ENCODE results near the gene MERTK.

MERTK gene

DNA sequence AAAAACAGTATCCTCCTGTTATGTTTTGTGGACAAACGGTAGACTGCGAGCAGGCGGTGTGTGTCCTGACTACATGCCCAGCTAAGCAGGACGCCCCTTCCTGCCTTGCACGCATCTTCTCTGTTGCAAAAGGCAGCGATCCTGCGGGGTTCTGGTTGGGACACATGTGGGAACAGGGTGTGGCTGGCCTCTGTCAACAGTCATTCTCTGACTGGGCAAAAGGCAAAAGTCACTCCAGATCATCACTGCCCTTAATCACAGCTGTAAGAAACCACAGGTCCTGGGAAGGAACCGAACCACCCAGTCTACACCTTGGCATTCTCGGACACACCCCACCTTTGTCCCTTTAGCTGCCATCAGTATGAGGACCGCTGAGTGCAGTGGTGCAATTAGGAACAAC is 112.3 kb downstream of the MERTK start:
- Histone ChIP-seq H3K4me3 (ENCODE audit: low read depth, low read length) (no peak overlapping the region), H3K27me3 (ENCODE audit: control insufficient read depth, insufficient read depth, low read length) (no peaks in the 10 kb centered on the region), H3K4me1 (ENCODE audit: control insufficient read depth, insufficient read depth, low read length) (no peaks in the 10 kb centered on the region), H3K27ac (ENCODE audit: low read depth, low read length) (no peak overlapping the region), H3K9me3 (ENCODE audit: control insufficient read depth, insufficient read depth, low read length) (no peaks in the 10 kb centered on the region), H3K36me3 (ENCODE audit: control insufficient read depth, insufficient read depth, low read length) (peaks cover 12% of the 10 kb centered on the region; the same call in 1 of the 2 replicates), H3K9ac (ENCODE audit: low read depth, low read length) (no peak overlapping the region)

DNA sequence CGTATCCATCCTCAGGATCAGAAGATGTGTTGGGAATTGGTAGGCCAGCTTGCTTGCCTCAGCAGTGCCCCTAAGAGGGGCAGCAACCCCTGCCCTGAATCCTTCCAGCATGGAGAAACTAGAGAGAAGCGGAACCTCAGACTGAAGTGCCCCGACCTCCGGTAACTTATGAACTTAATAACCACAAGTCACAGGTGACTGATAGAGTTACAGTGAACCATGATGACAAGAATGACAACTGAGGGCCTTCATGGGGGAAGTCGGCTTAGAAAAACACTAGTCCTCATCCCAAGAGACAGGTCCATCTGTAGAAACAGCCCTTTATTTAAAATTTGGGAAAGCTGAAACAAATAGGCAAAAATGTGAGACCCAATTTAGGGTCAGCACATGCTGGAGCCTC is 114.1 kb downstream of the MERTK start:
- Histone ChIP-seq H3K36me3 (ENCODE audit: control insufficient read depth, insufficient read depth, low read length) (peaks cover 12% of the 10 kb centered on the region; the same call in 1 of the 2 replicates), H3K27ac (ENCODE audit: low read depth, low read length) (no peak overlapping the region), H3K27me3 (ENCODE audit: control insufficient read depth, insufficient read depth, low read length) (no peaks in the 10 kb centered on the region), H3K4me1 (ENCODE audit: control insufficient read depth, insufficient read depth, low read length) (no peaks in the 10 kb centered on the region), H3K9ac (ENCODE audit: low read depth, low read length) (no peak overlapping the region), H3K4me3 (ENCODE audit: low read depth, low read length) (no peak overlapping the region), H3K9me3 (ENCODE audit: control insufficient read depth, insufficient read depth, low read length) (no peaks in the 10 kb centered on the region)

DNA sequence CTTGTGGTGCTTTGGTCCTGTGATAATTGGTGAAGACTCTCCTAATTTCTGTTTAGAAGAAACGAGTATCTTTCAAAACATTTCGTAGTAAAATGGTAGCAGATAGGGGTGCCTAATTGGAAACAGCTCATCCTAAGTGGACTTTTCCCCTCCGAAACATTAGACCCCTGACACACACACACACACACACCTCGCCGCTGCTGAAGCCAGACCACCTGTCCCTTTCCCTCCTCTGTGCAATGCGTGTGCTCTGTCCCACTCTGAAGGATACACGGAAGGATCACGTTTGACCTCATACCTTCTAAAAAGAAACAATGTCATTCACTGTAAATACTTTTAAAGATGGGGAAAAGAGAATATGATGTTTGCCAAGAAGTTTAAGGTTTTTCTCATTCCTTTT is 120.4 kb downstream of the MERTK start:
- Histone ChIP-seq H3K9ac (ENCODE audit: low read depth, low read length) (no peak overlapping the region), H3K4me1 (ENCODE audit: control insufficient read depth, insufficient read depth, low read length) (0 out of 2 replicates have a peak, but pooled peaks cover 9% of the 10 kb centered on the region), H3K27ac (ENCODE audit: low read depth, low read length) (no peak overlapping the region), H3K9me3 (ENCODE audit: control insufficient read depth, insufficient read depth, low read length) (no peaks in the 10 kb centered on the region), H3K36me3 (ENCODE audit: control insufficient read depth, insufficient read depth, low read length) (no peaks in the 10 kb centered on the region), H3K27me3 (ENCODE audit: control insufficient read depth, insufficient read depth, low read length) (no peaks in the 10 kb centered on the region), H3K4me3 (ENCODE audit: low read depth, low read length) (no peak overlapping the region)

DNA sequence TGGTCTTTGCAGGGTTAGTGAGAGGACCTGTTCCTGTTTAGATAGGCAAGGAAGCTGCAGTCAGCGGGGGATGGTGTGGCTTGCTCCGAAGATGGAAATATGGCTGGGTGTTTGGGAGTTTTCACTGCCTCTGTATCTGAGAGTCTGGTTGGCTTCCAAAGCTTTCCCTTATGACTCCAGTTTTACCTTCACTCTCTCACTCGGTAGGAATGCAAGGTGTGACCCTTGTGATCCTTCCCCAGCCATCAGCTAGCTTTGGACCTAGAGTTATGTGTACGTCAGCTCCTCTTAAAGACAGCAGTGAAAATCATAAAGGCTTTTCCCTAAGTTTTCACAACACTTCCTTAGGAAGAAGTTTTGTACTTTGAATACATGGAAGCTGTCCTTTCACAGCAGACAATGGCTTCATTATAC is 121.2 kb downstream of the MERTK start:
- H3K4me3 ChIP-seq (ENCODE audit: low read depth, low read length): no peak overlapping the region
- H3K27ac ChIP-seq (ENCODE audit: low read depth, low read length): no peak overlapping the region
- H3K36me3 ChIP-seq (ENCODE audit: control insufficient read depth, insufficient read depth, low read length): no peaks in the 10 kb centered on the region
- 0 out of 2 replicates have a peak, but pooled peaks cover 9% of the 10 kb centered on the region for H3K4me1 ChIP-seq (ENCODE audit: control insufficient read depth, insufficient read depth, low read length)
- no peaks in the 10 kb centered on the region for H3K9me3 ChIP-seq (ENCODE audit: control insufficient read depth, insufficient read depth, low read length)
- no peak overlapping the region for H3K9ac ChIP-seq (ENCODE audit: low read depth, low read length)
- no peaks in the 10 kb centered on the region for H3K27me3 ChIP-seq (ENCODE audit: control insufficient read depth, insufficient read depth, low read length)

DNA sequence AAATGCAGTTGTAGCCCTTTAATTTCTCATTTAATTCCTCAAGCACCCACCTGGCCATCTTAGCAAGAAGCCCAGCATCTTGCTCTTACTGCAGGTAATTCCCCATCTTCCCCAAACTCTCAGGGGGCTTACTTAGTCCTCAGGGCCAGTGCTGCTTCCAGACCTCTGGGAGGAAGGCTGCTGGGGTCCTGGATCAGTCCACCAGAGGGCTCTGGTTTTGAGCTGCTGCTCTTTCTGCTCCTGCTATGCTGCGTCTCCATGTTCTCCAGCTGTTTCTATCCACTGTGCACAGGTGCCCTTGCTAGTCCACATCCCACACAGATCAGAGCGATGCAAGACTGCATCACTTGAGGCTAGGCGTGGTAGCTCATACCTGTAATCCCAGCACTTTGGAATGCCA is 122.2 kb downstream of the MERTK start:
- H3K27me3 ChIP-seq (ENCODE audit: control insufficient read depth, insufficient read depth, low read length): no peaks in the 10 kb centered on the region
- H3K4me3 ChIP-seq (ENCODE audit: low read depth, low read length): no peak overlapping the region
- H3K27ac ChIP-seq (ENCODE audit: low read depth, low read length): no peak overlapping the region
- 0 out of 2 replicates have a peak, but pooled peaks cover 9% of the 10 kb centered on the region for H3K4me1 ChIP-seq (ENCODE audit: control insufficient read depth, insufficient read depth, low read length)
- H3K9me3 ChIP-seq (ENCODE audit: control insufficient read depth, insufficient read depth, low read length): no peaks in the 10 kb centered on the region
- no peak overlapping the region for H3K9ac ChIP-seq (ENCODE audit: low read depth, low read length)
- H3K36me3 ChIP-seq (ENCODE audit: control insufficient read depth, insufficient read depth, low read length): no peaks in the 10 kb centered on the region

DNA sequence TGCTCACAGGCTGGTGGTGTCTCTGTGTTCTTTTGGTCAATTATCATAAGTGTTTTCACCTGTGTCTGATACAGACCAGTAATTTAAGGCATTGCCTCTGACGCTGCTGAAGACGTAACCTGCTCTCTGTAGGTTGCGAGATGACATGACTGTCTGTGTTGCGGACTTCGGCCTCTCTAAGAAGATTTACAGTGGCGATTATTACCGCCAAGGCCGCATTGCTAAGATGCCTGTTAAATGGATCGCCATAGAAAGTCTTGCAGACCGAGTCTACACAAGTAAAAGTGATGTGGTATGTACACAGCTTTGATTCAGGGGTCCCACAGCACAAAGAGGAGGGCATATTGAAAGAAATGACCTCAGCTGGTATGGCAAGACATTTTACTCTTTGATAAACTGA is 122.9 kb downstream of the MERTK start:
- no peaks in the 10 kb centered on the region for H3K9me3 ChIP-seq (ENCODE audit: control insufficient read depth, insufficient read depth, low read length)
- H3K27me3 ChIP-seq (ENCODE audit: control insufficient read depth, insufficient read depth, low read length): no peaks in the 10 kb centered on the region
- H3K9ac ChIP-seq (ENCODE audit: low read depth, low read length): no peak overlapping the region
- no peak overlapping the region for H3K27ac ChIP-seq (ENCODE audit: low read depth, low read length)
- H3K4me1 ChIP-seq (ENCODE audit: control insufficient read depth, insufficient read depth, low read length): 0 out of 2 replicates have a peak, but pooled peaks cover 9% of the 10 kb centered on the region
- H3K36me3 ChIP-seq (ENCODE audit: control insufficient read depth, insufficient read depth, low read length): no peaks in the 10 kb centered on the region
- H3K4me3 ChIP-seq (ENCODE audit: low read depth, low read length): no peak overlapping the region

DNA sequence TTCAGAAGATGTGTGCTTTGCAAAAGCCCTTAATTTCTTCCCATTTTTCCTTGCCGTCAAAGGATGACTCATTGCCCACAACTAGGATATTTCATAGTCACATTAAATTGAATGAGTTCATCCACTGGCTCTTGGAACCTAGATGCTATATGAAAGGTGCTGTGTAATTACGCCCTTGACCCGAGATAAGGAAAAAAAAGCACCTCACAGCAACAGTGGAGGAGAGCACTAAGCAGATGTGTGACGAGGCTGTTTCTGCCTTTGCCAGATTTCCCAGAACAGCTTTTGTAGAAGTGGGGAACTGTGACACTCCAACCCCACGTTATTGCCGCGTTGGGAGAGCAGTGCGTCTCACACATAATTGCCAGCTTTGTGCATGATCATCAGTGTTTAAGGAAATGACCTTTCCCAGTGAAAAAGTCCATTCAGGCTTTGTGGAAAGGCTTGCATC is 123.4 kb downstream of the MERTK start:
- 0 out of 2 replicates have a peak, but pooled peaks cover 9% of the 10 kb centered on the region for H3K4me1 ChIP-seq (ENCODE audit: control insufficient read depth, insufficient read depth, low read length)
- no peak overlapping the region for H3K27ac ChIP-seq (ENCODE audit: low read depth, low read length)
- no peak overlapping the region for H3K9ac ChIP-seq (ENCODE audit: low read depth, low read length)
- no peaks in the 10 kb centered on the region for H3K36me3 ChIP-seq (ENCODE audit: control insufficient read depth, insufficient read depth, low read length)
- no peaks in the 10 kb centered on the region for H3K9me3 ChIP-seq (ENCODE audit: control insufficient read depth, insufficient read depth, low read length)
- H3K27me3 ChIP-seq (ENCODE audit: control insufficient read depth, insufficient read depth, low read length): no peaks in the 10 kb centered on the region
- H3K4me3 ChIP-seq (ENCODE audit: low read depth, low read length): no peak overlapping the region

DNA sequence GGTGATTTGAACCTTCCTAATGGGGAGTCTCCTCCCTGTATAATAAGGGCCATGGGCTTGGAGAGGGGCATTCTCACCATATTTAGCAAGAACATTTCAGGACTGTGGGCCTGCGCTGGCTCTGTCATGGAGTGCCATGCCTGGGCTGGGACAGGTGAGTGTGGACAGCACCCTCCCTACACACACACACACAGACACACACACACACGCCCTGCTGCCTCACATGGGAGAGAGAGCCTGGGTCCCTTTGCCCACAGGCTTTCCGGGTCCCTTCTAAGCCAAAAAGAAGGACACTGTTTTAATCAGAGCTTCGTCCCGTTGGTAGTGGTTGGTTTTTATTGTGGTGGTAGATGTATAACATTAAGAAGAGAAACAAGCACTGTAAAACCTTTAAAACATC is 125.3 kb downstream of the MERTK start:
- 0 out of 2 replicates have a peak, but pooled peaks cover 9% of the 10 kb centered on the region for H3K4me1 ChIP-seq (ENCODE audit: control insufficient read depth, insufficient read depth, low read length)
- no peaks in the 10 kb centered on the region for H3K27me3 ChIP-seq (ENCODE audit: control insufficient read depth, insufficient read depth, low read length)
- H3K27ac ChIP-seq (ENCODE audit: low read depth, low read length): no peak overlapping the region
- H3K36me3 ChIP-seq (ENCODE audit: control insufficient read depth, insufficient read depth, low read length): no peaks in the 10 kb centered on the region
- no peaks in the 10 kb centered on the region for H3K9me3 ChIP-seq (ENCODE audit: control insufficient read depth, insufficient read depth, low read length)
- H3K4me3 ChIP-seq (ENCODE audit: low read depth, low read length): no peak overlapping the region
- no peak overlapping the region for H3K9ac ChIP-seq (ENCODE audit: low read depth, low read length)

DNA sequence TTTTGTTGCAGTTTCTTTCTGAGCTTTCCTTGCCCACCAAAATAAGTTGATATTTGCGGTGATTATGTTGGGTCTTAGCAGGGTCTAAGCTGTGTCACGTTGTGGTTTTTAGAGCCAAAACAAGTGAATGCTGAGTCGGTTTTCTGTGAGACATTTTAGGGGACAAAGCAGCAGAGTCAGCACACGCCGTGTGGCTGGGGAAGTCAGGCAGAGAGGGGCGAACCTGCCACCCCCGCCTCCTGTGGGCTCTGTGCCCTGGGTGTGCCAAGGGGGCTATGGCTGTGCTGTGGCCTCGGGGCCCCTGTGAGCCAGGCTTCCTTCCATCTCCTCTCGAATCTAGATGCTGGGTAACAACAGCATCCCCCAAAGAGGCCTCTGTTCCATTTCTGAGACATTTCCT is 125.8 kb downstream of the MERTK start:
- Histone ChIP-seq H3K4me1 (ENCODE audit: control insufficient read depth, insufficient read depth, low read length) (0 out of 2 replicates have a peak, but pooled peaks cover 7% of the 10 kb centered on the region), H3K9ac (ENCODE audit: low read depth, low read length) (no peak overlapping the region), H3K27me3 (ENCODE audit: control insufficient read depth, insufficient read depth, low read length) (no peaks in the 10 kb centered on the region), H3K4me3 (ENCODE audit: low read depth, low read length) (no peak overlapping the region), H3K36me3 (ENCODE audit: control insufficient read depth, insufficient read depth, low read length) (no peaks in the 10 kb centered on the region), H3K9me3 (ENCODE audit: control insufficient read depth, insufficient read depth, low read length) (no peaks in the 10 kb centered on the region), H3K27ac (ENCODE audit: low read depth, low read length) (no peak overlapping the region)

DNA sequence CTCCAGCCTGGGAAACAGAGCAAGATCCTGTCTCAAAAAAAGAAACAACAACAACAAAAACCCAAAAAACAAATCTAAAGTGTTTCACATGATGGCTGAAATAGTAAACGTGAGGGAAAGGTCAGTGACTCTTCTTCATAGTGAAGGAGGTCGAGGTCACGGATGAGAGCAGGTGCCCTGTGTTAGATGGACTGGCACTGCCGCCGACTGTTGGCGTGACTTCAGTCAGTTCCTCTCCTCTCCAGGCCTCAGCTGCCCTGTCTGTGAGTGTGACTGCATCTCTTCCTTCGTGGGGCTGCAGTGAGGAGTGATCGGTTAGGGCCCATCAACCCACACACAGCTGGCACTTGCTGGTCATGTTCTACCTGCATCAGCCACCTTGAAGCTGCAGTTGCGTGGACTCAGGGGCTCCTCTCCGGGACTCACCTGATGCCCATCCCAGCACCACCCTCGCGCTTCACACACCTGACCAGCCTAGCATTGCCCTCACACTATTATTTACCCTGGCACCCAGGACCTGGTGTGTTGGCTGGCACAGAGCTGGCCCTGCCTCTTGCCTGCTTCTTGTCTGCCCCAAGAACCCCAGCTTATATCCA is 126.6 kb downstream of the MERTK start:
- Histone ChIP-seq H3K9ac (ENCODE audit: low read depth, low read length) (no peak overlapping the region), H3K27ac (ENCODE audit: low read depth, low read length) (no peak overlapping the region), H3K36me3 (ENCODE audit: control insufficient read depth, insufficient read depth, low read length) (no peaks in the 10 kb centered on the region), H3K27me3 (ENCODE audit: control insufficient read depth, insufficient read depth, low read length) (no peaks in the 10 kb centered on the region), H3K9me3 (ENCODE audit: control insufficient read depth, insufficient read depth, low read length) (no peaks in the 10 kb centered on the region), H3K4me3 (ENCODE audit: low read depth, low read length) (no peak overlapping the region), H3K4me1 (ENCODE audit: control insufficient read depth, insufficient read depth, low read length) (no peaks in the 10 kb centered on the region)

DNA sequence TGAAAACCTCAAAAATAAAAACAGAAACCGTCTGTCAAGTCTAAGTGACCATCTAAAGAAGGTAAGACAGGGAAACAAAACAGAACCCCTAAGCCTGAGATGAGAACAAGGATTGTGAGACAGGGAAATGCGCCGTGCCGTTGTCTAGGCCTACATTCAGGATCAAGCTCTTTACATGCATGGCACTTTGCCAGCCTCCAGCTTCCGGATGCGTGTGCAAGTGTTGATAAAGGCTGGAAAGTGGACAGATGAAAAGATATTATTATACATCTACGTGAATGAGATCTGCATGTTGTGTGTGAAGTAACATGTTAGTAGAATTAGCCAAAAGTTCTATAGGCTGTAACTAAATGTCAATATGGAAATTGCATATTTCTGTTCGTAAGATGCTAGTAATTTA is 128.1 kb downstream of the MERTK start:
- H3K9me3 ChIP-seq (ENCODE audit: control insufficient read depth, insufficient read depth, low read length): no peaks in the 10 kb centered on the region
- no peak overlapping the region for H3K9ac ChIP-seq (ENCODE audit: low read depth, low read length)
- H3K27me3 ChIP-seq (ENCODE audit: control insufficient read depth, insufficient read depth, low read length): no peaks in the 10 kb centered on the region
- no peak overlapping the region for H3K4me3 ChIP-seq (ENCODE audit: low read depth, low read length)
- H3K36me3 ChIP-seq (ENCODE audit: control insufficient read depth, insufficient read depth, low read length): no peaks in the 10 kb centered on the region
- no peak overlapping the region for H3K27ac ChIP-seq (ENCODE audit: low read depth, low read length)
- H3K4me1 ChIP-seq (ENCODE audit: control insufficient read depth, insufficient read depth, low read length): peaks cover 6% of the 10 kb centered on the region
